ENCODE data around the gene ARGFX. TPM values are rescaled to one million over a fixed set of nuclear protein-coding genes. Genes with fewer than 3 reads are reported as not detected.
A peak's percentile ranks its signal among the peaks of the same experiment; 100 is the strongest.

ARGFX gene
- total and polyA plus RNA-seq, 2 experiments from 2014 or later: not detected

DNA sequence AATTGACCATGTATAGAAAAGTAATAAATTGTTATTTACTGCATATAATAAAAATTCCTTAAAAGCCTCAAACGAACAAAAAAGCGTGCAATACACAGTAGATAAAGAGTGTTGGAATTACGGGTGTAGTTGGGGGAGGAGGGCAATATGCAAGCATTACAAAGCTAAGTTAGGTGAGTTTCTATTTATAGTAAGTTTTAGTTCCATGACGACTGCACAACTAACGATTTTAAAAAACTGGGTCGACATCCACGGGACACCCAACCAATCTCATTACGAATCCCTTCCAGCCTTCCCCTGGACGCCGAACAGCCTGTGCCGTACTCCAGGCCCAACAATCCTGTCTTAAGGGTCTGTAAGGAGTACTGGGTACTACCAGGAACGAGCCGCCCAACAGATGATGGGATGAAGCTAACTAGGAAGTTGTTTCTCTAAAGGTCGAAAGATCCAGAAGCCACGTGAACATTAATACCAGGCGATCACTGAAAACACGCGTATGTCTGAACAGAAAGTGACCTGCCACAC lies 22.6 kb upstream of the ARGFX start:
- peak; percentile 33 for DNase-seq (ENCODE audit: low spot score)
- peak overlapping the region; percentile 12; the same call in 1 of the 2 replicates for H3K27ac ChIP-seq (ENCODE audit: low read depth)

More for the DNA sequence above, 22.6 kb upstream of the ARGFX start:
- Histone ChIP-seq H2AFZ (peak overlapping the region; percentile 84; the same call in 1 of the 2 replicates), H3K36me3 (ENCODE audit: insufficient read depth) (peaks cover 11% of the 10 kb centered on the region; the same call in 1 of the 2 replicates), H3K27me3 (ENCODE audit: insufficient read depth) (no peaks in the 10 kb centered on the region), H3K9me2 (ENCODE audit: insufficient read depth) (no peaks in the 10 kb centered on the region), H3F3A (replicated peaks; ENCODE audit: low read depth) (no peaks in the 10 kb centered on the region), H4K20me1 (replicated peaks; ENCODE audit: insufficient read depth) (no peaks in the 10 kb centered on the region), H3K4me1 (ENCODE audit: insufficient read depth) (peaks cover 5% of the 10 kb centered on the region), H3K4me3 (peak overlapping the region; percentile 66), H3K4me2 (peak overlapping the region; percentile 87), H3K79me2 (replicated peaks; ENCODE audit: insufficient read depth) (peaks cover 45% of the 10 kb centered on the region)
- Mint-ChIP-seq H3K27me3 (ENCODE audit: insufficient read depth, low read depth, poor library complexity) (peaks cover 9% of the 10 kb centered on the region), H3K4me3 (peak overlapping the region; percentile 96), H3K4me1 (peaks cover 9% of the 10 kb centered on the region), H3K36me3 (ENCODE audit: low read depth) (peaks cover 47% of the 10 kb centered on the region), H3K27ac (peak overlapping the region; percentile 87), H3K9me3 (peaks cover 4% of the 10 kb centered on the region; the same call in 1 of the 3 replicates)
- peak; percentile 27 for ATAC-seq
- TF ChIP-seq ZNF331 (CRISPR knock-in tag; IDR thresholded peaks at IDR 0.05; ENCODE audit: low read depth) (no peak), ZNF114 (CRISPR knock-in tag; IDR thresholded peaks at IDR 0.05) (no peak), EZH2phosphoT487 (IDR thresholded peaks at IDR 0.05; ENCODE audit: unreplicated experiment) (no peak), REST (IDR thresholded peaks at IDR 0.05; ENCODE audit: unreplicated experiment) (no peak), POLR2AphosphoS5 (IDR thresholded peaks at IDR 0.05; ENCODE audit: low read depth) (no peak), EZH2 (IDR thresholded peaks at IDR 0.05; ENCODE audit: low read depth, unreplicated experiment) (no peak), CREB1 (CRISPR knock-in tag; IDR thresholded peaks at IDR 0.05; ENCODE audit: low read depth) (no peak), JUNB (IDR thresholded peaks at IDR 0.05; ENCODE audit: unreplicated experiment) (no peak), NANOG (IDR thresholded peaks at IDR 0.05; ENCODE audit: borderline replicate concordance) (no peak), ZNF462 (CRISPR knock-in tag; IDR thresholded peaks at IDR 0.05) (no peak), CTCF (conservative IDR thresholded peaks at IDR 0.05; ENCODE audit: low read depth in 2 of 2) (no peak), STAT1 (IDR thresholded peaks at IDR 0.05; ENCODE audit: unreplicated experiment) (no peak), ETS1 (IDR thresholded peaks at IDR 0.05) (no peak)
